NOMO-1 treated with DMSO at 0.1 percent for 48 hours (cell line): Measurements from ENCODE around the gene SERPINB8.

Source experiments
- DNase-seq: peaks from one replicate; lab custom pipeline; 2025; ENCODE audit not compliant: unreplicated experiment; lab: John Stamatoyannopoulos, UW

SERPINB8 gene

DNA sequence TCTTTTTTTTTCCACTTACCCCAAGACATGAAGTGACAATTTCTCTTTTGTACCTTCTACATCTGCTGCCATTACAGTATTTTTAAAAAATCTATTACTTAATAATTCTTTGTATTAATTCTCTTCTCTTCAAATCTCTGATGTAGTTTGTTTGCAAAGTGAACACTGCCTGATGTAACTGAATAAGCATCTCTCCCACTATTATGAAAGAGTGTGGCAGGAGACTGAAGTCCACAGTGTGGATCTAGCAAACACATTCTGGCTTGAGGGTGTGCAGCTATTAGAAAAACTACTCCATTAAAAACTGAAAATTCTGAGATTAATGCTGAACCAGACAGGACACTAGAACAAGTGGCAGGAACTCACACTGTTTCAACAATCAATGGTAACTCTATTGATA lies 5.0 kb upstream of the SERPINB8 start:
- DNase-seq = no peak

- DNase-seq = no peak
Observed at GRCh38 chr18:63965716-63966330, 4.1 kb upstream of the SERPINB8 start.

DNA sequence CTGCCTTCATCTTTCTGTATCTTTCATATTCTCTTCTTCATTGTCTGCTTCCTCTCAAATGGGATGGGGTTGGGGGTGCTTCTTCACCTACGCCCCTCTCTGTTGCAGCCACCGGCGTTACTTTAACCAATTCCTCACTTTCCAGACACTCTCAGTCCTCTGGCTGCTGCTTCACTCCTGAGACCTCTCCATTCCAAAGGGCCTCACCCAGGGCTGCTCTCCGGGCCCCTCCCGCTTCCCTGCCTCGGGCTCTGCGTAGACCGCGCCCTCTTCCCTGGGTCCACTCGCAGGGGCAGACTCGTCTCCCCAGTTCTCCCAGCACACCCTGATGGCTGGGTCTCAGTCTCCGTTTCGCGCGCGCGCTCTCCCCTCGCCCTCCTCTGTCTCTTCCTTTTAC lies 926 bp downstream of the SERPINB8 start:
- no peak for DNase-seq

- no peak for DNase-seq
Observed at GRCh38 chr18:63971320-63972001, 1.6 kb downstream of the SERPINB8 start.

DNA sequence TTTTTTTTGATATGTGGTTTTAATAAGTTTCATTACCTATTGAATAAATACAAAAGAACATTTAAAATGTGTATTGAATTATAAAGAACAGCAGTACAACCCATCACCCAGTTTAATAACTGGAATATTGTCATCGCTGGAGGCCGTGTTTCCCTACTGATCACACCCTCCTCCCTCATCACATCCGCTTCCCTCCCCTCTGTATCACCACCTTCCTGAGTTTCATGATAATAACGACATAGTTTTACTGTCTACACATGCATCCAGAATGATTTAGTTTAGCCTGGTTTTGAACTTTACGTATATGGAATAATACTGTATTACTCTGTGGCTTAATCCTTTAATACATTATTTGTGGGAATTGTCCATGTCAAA lies 2.1 kb downstream of the SERPINB8 start:
- DNase-seq = no peak

DNA sequence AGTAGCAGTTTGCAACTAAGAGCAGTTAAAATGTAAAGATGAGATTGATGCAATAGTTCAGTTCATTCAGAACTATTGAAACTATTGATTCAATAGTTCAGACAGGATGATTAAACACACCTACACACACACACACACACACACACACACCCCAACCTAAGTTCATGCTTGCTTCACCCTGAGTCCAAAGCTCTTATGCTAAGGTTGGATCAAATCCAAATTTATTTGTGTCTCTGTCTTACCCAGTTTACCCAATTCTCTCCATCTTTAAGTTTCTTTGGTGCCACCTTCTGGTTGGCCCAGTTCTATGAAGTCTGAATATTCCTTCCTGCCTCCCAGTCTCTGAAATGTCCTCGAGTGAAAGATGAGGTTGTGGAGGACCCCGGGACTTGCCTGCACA lies 5.1 kb downstream of the SERPINB8 start:
- DNase-seq = peak; percentile 64

DNA sequence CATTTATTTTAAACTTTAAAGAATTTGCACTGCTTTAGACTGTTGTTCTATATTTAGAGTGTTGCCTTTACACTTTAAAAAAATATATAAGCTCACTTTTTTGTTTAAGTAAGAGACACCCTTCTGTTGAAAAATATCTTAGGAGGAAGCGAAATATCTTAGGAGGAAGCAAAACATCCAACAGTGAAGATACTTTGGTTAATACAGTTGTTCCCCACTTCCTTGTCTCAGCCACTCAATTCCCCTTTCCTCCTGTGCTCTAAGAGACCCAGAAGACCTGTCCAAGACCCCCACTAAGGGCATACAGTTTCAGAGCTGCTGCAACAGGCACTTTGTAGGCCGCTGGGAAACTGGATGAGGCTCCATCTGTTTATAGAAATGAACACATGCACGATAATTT lies 5.7 kb downstream of the SERPINB8 start:
- peak; percentile 89 for DNase-seq

- DNase-seq = no peak
Observed at GRCh38 chr18:63977040-63977439, 7.2 kb downstream of the SERPINB8 start.

DNA sequence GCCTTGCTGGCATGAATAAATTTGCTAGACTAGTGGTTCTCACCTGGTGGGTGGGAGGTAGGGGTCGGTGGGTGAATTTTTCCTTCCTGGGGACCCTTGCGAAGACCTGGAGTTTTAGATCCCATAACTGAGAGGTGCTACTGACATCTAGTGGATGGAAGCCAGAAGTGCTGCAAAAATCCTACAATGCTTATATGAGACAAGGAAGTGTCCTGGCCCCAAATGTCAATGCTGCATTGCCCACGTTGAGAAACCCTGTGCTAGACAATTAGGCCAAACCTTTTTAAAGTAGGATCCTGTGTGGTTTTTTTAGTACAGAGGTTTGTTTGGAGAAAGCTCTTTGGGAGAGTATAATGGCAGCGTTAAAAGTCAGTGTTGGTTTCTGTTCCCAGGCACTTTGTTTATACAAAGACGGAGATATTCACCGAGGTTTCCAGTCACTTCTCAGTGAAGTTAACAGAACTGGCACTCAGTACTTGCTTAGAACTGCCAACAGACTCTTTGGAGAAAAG lies 9.6 kb downstream of the SERPINB8 start:
- peak; percentile 77 for DNase-seq

GRCh38 chr18:63980027-63980426 lies 10.1 kb downstream of the SERPINB8 start:
- no peak for DNase-seq

DNA sequence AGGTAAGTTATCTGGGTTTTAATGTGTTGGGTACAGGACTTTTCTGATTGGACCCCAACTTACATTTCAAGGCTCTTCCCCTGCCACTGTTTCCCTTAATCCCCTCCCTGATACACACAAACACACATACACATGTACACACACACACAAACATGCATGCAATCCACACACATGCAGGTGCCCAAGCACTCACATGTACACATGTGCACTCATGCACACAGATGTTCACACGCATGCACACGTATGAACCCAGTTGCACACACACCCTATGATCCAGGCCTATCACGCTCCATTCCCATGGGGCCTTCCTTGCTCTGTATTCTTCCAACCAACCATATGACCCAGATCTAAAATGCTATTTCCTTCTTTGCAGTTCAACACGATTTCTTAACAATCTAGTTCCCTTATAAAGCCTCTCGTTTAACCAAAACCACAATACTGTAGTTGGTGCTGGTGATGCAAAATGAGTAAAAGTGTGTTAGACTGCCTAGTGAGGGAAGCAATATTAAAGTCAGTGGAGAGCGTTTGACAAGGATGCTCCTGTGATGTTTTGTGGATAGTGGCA lies 11.1 kb downstream of the SERPINB8 start:
- DNase-seq = peak; percentile 95

DNA sequence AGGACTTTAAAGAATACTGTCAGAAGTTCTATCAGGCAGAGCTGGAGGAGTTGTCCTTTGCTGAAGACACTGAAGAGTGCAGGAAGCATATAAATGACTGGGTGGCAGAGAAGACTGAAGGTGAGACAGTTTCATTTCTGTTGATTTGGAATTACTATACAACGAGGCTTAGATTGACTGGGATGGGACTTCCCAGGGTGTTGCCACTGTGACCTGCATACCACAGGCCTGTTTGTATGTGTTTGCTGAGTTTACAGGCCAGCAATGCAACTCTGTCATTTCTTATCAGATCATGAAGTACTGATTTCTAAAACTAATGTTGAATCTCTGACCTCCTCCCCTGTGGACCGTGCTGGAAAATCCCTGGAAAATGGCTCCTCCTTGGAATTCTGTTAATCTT lies 11.8 kb downstream of the SERPINB8 start:
- no peak for DNase-seq

- DNase-seq = no peak
Observed at GRCh38 chr18:63982361-63982760, 12.5 kb downstream of the SERPINB8 start.

DNA sequence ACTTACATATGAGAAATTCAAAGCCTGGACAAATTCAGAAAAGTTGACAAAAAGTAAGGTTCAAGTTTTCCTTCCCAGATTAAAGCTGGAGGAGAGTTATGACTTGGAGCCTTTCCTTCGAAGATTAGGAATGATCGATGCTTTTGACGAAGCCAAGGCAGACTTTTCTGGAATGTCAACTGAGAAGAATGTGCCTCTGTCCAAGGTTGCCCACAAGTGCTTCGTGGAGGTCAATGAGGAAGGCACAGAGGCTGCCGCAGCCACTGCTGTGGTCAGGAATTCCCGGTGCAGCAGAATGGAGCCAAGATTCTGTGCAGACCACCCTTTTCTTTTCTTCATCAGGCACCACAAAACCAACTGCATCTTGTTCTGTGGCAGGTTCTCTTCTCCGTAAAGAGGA lies 17.0 kb downstream of the SERPINB8 start:
- no peak for DNase-seq

- peak; percentile 49 for DNase-seq
Observed at GRCh38 chr18:63987743-63988142, 17.9 kb downstream of the SERPINB8 start.

DNA sequence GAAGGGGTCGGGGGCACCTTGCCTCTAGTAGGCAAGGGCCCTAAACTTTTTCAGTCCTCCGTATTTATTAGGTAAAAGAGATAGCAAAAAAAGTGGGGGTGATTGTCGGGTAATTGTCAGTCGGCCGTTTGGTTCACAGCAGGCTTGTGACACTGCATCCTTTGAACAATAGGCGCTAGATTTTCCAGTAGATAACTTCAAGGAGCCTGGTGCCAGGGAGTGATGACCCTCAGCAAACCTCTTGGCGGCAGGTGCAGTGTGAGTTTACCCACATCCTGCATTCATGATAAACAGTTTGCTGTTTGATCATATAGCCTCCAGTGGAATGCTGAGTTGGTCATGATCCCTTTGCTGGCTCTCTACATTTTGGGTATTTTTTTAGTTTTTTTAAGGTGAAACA lies 22.9 kb downstream of the SERPINB8 start:
- no peak for DNase-seq

DNA sequence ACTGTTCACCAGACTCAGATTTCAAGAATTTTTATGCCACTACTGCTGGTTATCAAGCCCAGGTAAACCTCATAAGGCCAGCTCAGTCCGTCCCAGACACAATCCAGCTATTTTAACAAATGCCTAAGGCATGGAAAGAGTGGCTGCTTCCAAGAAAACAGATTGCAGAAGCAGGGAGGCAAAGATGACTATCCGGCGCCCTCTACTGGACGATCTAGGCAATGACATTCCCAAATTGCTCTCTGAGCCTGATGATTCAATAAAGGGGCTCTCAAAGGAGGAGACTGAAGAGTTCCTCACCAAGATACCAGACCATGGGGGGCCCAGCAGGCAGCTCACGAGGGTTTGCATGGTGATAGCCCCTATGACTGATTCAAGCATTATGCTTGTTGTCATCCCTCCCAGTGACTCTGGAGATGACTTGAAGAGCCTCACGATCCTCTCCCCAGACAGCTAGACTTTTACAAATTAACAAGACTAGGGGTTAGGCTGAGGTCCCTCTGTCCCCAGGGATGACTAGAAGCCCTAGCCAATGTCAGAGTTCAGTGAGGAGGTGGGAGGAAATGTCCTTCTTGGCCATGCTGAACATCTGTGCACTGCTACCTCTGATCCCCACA lies 25.0 kb downstream of the SERPINB8 start:
- peak; percentile 51 for DNase-seq

DNA sequence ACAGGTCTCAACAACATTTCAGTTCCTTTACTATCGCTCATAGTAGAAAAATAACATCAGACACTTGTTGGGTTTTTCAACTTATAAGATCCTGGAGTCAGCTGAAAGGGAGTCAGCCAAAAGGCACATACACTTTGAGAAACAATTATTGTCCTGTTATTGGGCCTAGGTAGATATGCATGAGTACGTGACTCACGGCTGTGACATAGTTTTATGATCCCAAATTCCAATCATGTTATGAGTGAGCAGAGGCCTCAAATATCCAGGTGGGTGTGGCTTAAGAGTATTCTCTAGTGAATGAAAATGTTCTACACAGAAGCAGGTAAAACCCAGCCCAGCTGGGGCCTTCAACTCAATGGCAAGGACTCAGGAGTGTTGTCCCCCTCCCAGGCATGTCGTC lies 27.2 kb downstream of the SERPINB8 start:
- no peak for DNase-seq

GRCh38 chr18:63997606-63998005 lies 27.7 kb downstream of the SERPINB8 start:
- DNase-seq = no peak

- DNase-seq = no peak
Observed at GRCh38 chr18:63999871-64000270, 30.0 kb downstream of the SERPINB8 start.

DNA sequence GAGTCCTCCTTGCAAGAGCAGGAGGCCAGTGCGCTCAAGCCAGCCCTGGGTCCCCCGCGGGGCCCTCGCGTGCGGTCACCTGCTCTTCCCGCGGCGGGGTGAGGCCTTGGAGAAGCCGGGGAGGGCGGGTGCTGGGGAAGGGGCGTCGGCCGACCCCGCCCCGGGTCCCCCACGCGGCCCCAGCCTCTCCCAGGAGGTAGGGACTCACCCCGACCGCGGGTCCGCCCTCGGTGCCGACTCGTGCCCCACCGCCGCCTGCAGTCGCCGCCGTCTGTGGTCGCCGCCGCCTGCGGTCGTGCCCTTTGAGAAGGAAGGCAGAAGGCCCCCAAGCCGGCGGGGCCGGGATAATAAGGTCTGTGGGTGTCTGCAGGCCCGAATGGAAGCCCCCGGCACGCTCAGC lies 32.7 kb downstream of the SERPINB8 start:
- no peak for DNase-seq

DNA sequence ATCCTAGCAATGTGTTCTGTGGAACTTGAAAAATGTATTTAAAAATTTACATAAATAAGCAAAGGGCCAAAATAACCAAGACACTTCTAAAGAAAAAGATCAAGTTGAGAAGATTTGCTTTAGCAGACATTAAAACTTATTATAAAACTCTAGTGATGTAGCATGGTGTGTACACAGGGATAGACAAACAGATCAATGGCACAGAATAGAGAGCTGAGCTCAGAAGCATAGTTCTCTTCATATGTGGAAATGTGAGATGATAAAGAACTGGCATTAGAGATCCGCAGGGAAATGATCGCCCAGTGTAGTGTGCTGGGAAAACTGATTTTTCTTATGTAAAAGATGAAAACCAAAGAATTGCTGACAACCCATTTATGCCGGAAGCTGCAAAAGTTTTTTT lies 39.4 kb downstream of the SERPINB8 start:
- DNase-seq = no peak
